Esophagus (tissue), 2 donors: ENCODE results near the gene BEND6. TPM values are rescaled to one million over a fixed set of nuclear protein-coding genes. Genes with fewer than 3 reads are reported as not detected.

Experiments
- H3K27ac ChIP-seq, 2 donors: one replicate each; pipeline ENCODE4 v1.5.1; 2013; ENCODE audit warnings: low read depth in 2 of 2, mild to moderate bottlenecking in 2 of 2, inconsistent platforms in 1 of 2, low read length in 1 of 2, moderate library complexity in 1 of 2
- H3K27me3 ChIP-seq, 2 donors: one replicate each; pipeline ENCODE4 v1.6.1; 2013; ENCODE audit warnings: low read length in 2 of 2, control low read depth in 1 of 2, mild to moderate bottlenecking in 1 of 2; ENCODE audit not compliant: insufficient read depth in 2 of 2, control insufficient read depth in 1 of 2
- H3K36me3 ChIP-seq, 2 donors: one replicate each; pipeline ENCODE4 v1.6.1; 2013; ENCODE audit warnings: low read length in 1 of 2; ENCODE audit not compliant: control insufficient read depth in 2 of 2, insufficient read depth in 2 of 2
- H3K4me1 ChIP-seq, 2 donors: one replicate each; pipeline ENCODE4 v1.6.1; 2013; ENCODE audit warnings: low read length in 1 of 2; ENCODE audit not compliant: control insufficient read depth in 2 of 2, insufficient read depth in 2 of 2
- H3K4me3 ChIP-seq, 2 donors: one replicate each; pipeline ENCODE4 v1.5.1; 2013; ENCODE audit warnings: low read length in 2 of 2, mild to moderate bottlenecking in 2 of 2, low read depth in 1 of 2, moderate library complexity in 1 of 2
- H3K9me3 ChIP-seq, 2 donors: one replicate each; pipeline ENCODE4 v1.6.1; 2013; ENCODE audit warnings: mild to moderate bottlenecking in 2 of 2, low read depth in 1 of 2, low read length in 1 of 2, moderate library complexity in 1 of 2; ENCODE audit not compliant: control insufficient read depth in 2 of 2, insufficient read depth in 1 of 2
- whole genome bisulfite sequencing, 2 donors: extraction: QIAGEN DNeasy Blood & Tissue Kit; methylation state at CpG; one replicate each; pipeline ENCODE4 v1.1.7; 2013; 5-methylcytosine and 5-hydroxymethylcytosine counted together
- polyA plus RNA-seq, 2 donors: library from polyadenylated mRNA; stranded (reverse); fragments of 200-250 nt; gene quantifications; one replicate each; pipeline ENCODE4 v1.2.3, GENCODE V29; 2013
- donor health status: healthy with polysubstance abuse.
- donor health status: Bipolar disorder and iron deficiency.

Gene BEND6
- polyA plus RNA-seq, 2 donors = 0.08 to 0.25 TPM

GRCh38 chr6:56953597-56954402, 1.1 kb upstream of the BEND6 start:
- WGBS, 2 donors = 5 to 7% methylated on average over 42 of the region's 42 CpGs
- H3K9me3 ChIP-seq = no peaks in the 10 kb centered on the region
- H3K27ac ChIP-seq = peak overlapping the region in 1 of 2 donors; percentile 13
- no peaks in the 10 kb centered on the region for H3K36me3 ChIP-seq
- H3K4me1 ChIP-seq = peaks cover 0 to 3% of the 10 kb centered on the region in 2 donors
- H3K4me3 ChIP-seq = peak overlapping the region; percentile 56 to 70
- H3K27me3 ChIP-seq = peaks cover 0 to 3% of the 10 kb centered on the region in 2 donors

GRCh38 chr6:56955171-56956155, 556 bp downstream of the BEND6 start:
- H3K4me3 ChIP-seq = peak overlapping the region; percentile 56 to 70
- H3K9me3 ChIP-seq = no peaks in the 10 kb centered on the region
- peaks cover 0 to 4% of the 10 kb centered on the region in 2 donors for H3K27me3 ChIP-seq
- H3K27ac ChIP-seq = peak overlapping the region in 1 of 2 donors; percentile 4
- WGBS, 2 donors = 2 to 4% methylated on average over 52 to 57 of the region's 57 CpGs
- no peaks in the 10 kb centered on the region for H3K36me3 ChIP-seq
- peaks cover 0 to 3% of the 10 kb centered on the region in 2 donors for H3K4me1 ChIP-seq

DNA sequence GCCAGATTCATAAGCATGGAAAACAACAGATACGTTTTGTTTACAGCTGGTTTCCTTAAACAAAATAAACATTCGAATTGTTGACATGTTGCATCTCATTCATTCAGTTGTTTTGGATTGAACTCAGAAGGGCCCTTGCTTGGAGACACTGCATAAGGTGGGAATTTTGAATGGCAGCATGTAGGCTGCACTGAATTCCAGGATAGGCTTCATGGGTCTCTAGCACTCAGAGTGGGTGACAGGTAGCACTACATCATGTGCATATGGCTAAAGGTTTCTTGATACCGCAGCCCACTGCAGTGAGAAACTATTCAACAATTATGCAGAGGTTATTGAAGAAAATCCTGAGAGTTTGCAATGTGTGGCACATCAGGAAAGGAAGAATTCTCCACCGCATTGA, 1.6 kb downstream of the BEND6 start:
- Histone ChIP-seq H3K27me3 (peaks cover 0 to 4% of the 10 kb centered on the region in 2 donors), H3K4me1 (peaks cover 0 to 3% of the 10 kb centered on the region in 2 donors), H3K27ac (no peak overlapping the region), H3K4me3 (no peak overlapping the region), H3K36me3 (no peaks in the 10 kb centered on the region), H3K9me3 (no peaks in the 10 kb centered on the region)
- 82 to 88% methylated on average over 4 of the region's 4 CpGs for WGBS, 2 donors

GRCh38 chr6:56957856-56958255, 2.9 kb downstream of the BEND6 start:
- no peaks in the 10 kb centered on the region for H3K9me3 ChIP-seq
- peaks cover 0 to 4% of the 10 kb centered on the region in 2 donors for H3K27me3 ChIP-seq
- peaks cover 0 to 3% of the 10 kb centered on the region in 2 donors for H3K4me1 ChIP-seq
- no peaks in the 10 kb centered on the region for H3K36me3 ChIP-seq
- H3K27ac ChIP-seq = no peak overlapping the region
- no peak overlapping the region for H3K4me3 ChIP-seq
- 95 to 97% methylated on average over 2 of the region's 2 CpGs for WGBS, 2 donors

GRCh38 chr6:56958481-56958880, 3.6 kb downstream of the BEND6 start:
- peaks cover 0 to 3% of the 10 kb centered on the region in 2 donors for H3K4me1 ChIP-seq
- H3K36me3 ChIP-seq = no peaks in the 10 kb centered on the region
- WGBS, 2 donors = 90 to 93% methylated on average over 3 of the region's 3 CpGs
- H3K9me3 ChIP-seq = no peaks in the 10 kb centered on the region
- no peak overlapping the region for H3K27ac ChIP-seq
- H3K27me3 ChIP-seq = peaks cover 0 to 4% of the 10 kb centered on the region in 2 donors
- no peak overlapping the region for H3K4me3 ChIP-seq

- Histone ChIP-seq H3K27me3 (peaks cover 0 to 4% of the 10 kb centered on the region in 2 donors), H3K9me3 (no peaks in the 10 kb centered on the region), H3K36me3 (no peaks in the 10 kb centered on the region), H3K4me3 (no peak overlapping the region), H3K4me1 (peaks cover 0 to 3% of the 10 kb centered on the region in 2 donors), H3K27ac (no peak overlapping the region)
Observed at GRCh38 chr6:56959094-56959493, 4.2 kb downstream of the BEND6 start.

GRCh38 chr6:56959938-56960337, 5.0 kb downstream of the BEND6 start:
- no peak overlapping the region for H3K4me3 ChIP-seq
- H3K27me3 ChIP-seq = peaks cover 0 to 4% of the 10 kb centered on the region in 2 donors
- H3K27ac ChIP-seq = no peak overlapping the region
- 42 to 54% methylated on average over 4 of the region's 4 CpGs for WGBS, 2 donors
- H3K9me3 ChIP-seq = no peaks in the 10 kb centered on the region
- no peaks in the 10 kb centered on the region for H3K36me3 ChIP-seq
- H3K4me1 ChIP-seq = peaks cover 0 to 3% of the 10 kb centered on the region in 2 donors

- Histone ChIP-seq H3K9me3 (no peaks in the 10 kb centered on the region), H3K27ac (no peak overlapping the region), H3K4me3 (no peak overlapping the region), H3K27me3 (peaks cover 0 to 4% of the 10 kb centered on the region in 2 donors), H3K4me1 (no peaks in the 10 kb centered on the region), H3K36me3 (no peaks in the 10 kb centered on the region)
- 63 to 69% methylated on average over 2 of the region's 2 CpGs for WGBS, 2 donors
Observed at GRCh38 chr6:56961151-56961550, 6.2 kb downstream of the BEND6 start.

DNA sequence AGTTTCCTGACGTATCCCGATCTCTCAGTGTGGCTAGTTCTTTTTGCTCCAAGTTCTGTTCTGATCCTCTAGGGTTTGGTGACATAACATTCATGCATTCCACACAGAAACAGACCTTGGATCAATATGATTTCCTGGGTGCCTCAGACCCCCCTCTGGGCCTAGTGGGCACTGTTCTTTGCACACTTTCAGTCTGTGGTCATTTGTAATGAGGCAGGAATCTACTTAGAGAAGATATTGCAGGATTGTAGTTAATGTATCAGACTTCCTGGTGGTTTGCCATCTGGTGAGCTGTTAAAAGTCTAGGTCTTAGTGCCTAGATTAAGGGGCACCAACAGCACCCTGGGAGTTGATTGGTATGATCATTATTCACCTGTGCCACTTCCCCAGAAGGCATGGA, 7.5 kb downstream of the BEND6 start:
- H3K4me3 ChIP-seq = no peak overlapping the region
- H3K27me3 ChIP-seq = peaks cover 0 to 4% of the 10 kb centered on the region in 2 donors
- 84 to 96% methylated on average over 2 of the region's 2 CpGs for WGBS, 2 donors
- no peaks in the 10 kb centered on the region for H3K4me1 ChIP-seq
- no peaks in the 10 kb centered on the region for H3K9me3 ChIP-seq
- H3K36me3 ChIP-seq = no peaks in the 10 kb centered on the region
- no peak overlapping the region for H3K27ac ChIP-seq
